ENCODE data around the gene MXRA7.
A peak's percentile ranks its signal among the peaks of the same experiment; 100 is the strongest.

Gene MXRA7

DNA sequence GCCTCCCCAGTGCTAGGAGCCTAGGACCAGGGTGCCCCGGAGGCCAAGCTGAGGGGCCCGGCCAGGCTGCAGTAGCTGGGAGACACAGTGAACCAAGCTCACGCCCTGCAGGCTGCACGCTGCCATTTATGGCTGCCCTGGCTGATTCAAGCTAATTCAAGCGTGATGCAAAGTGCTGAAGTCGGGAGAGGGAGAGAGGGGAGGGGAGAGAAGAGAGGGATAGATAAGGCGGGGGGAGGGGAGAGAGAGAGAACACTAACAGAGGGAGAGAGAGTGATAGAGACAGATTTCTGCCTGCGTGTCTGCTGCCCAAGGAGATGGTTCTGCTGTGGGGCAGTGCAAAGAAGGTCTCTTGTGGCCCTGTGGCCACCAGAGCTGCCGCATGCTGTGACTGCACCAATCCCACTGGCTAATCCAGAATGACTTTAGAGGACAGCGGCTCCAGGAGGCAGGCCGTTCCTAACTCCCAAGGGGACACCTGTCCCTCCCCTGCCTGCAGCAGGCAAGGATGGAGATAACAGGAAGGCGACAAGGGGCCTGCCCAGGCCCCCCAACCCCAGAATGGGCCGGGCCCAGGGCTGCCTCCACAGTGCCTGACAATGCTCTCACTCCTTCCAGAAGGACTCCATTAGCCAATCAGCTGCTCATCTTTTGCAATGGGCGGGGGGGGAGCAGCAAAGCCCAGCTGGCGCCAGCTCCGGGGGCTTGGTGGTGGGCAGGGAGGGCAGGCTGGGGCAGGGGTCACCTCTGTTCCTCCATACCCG, 12.9 kb downstream of the MXRA7 start:
- H3K9me3 ChIP-seq (ENCODE audit: insufficient read depth, low read length) = no peaks in the 10 kb centered on the region
- H3K4me3 ChIP-seq (ENCODE audit: insufficient read length, low read depth) = no peak overlapping the region
- H3K4me1 ChIP-seq (ENCODE audit: insufficient read depth, insufficient read length) = peaks cover 28% of the 10 kb centered on the region

DNA sequence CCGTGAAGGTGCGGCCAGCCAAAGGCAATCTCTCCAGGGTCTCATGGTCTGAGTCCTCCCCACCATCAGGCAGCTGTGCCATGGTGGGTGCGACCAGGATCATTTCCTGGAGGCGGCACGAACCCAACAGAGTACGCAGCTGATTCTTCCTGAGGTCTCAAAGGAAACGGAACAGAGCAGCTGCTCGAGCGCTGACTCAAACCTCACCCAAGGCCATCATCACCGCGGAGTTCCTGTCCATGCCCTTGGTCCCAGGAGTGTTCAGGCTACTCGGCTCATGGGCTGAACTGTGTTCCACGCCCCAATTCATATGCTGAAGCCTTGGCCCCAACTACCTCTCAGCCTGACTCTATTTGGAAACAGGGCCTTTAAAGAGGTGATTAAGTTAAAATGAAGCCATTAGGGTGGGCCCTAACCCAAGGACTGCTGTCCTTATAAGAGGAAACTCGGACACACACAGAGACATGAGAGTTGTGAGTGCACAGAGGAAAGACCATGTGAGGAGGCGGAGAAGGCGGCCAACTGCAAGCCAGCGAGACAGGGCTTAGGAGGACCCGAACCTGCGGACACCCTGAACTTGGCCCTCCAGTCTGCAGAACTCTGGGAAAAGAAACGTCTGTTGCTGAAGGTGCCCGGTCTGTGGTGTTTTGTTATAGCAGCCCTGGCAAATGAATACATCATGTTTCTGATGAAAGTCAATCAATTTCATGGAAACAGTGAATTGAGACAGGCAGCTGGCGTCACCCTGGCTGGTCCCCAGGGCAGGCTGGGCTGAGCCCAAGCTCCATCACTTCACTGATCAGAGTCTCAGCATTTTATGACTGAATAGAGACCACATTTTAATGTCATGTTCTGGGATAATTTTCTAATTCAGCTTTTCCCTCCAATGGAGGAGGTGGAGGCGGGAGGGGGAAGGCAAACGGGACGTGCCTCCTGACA, 13.7 kb downstream of the MXRA7 start:
- H3K27me3 ChIP-seq (ENCODE audit: insufficient read depth, insufficient read length) = no peaks in the 10 kb centered on the region
- DNase-seq (ENCODE audit: low read depth, low spot score) = no peak
- no peak overlapping the region for H3K4me3 ChIP-seq (ENCODE audit: insufficient read length, low read depth)
- no peaks in the 10 kb centered on the region for H3K9me3 ChIP-seq (ENCODE audit: insufficient read depth, low read length)
- TF ChIP-seq YY1 (IDR thresholded peaks at IDR 0.05; ENCODE audit: insufficient read depth, insufficient read length) (no peak), ZNF274 (IDR thresholded peaks at IDR 0.05; ENCODE audit: low read depth, low read length) (no peak), SUZ12 (IDR thresholded peaks at IDR 0.05; ENCODE audit: extremely low read depth, insufficient read depth, insufficient read length) (no peak)
- peaks cover 8% of the 10 kb centered on the region for H3K36me3 ChIP-seq (ENCODE audit: insufficient read depth, insufficient read length, low read length)
- H3K4me1 ChIP-seq (ENCODE audit: insufficient read depth, insufficient read length) = peaks cover 28% of the 10 kb centered on the region
- no peak overlapping the region for H3K9ac ChIP-seq (ENCODE audit: insufficient read length, low read depth)

More for the DNA sequence above, 12.9 kb downstream of the MXRA7 start:
- H3K27me3 ChIP-seq (ENCODE audit: insufficient read depth, insufficient read length) = no peaks in the 10 kb centered on the region
- TF ChIP-seq SUZ12 (IDR thresholded peaks at IDR 0.05; ENCODE audit: extremely low read depth, insufficient read depth, insufficient read length) = no peak
- TF ChIP-seq YY1 (IDR thresholded peaks at IDR 0.05; ENCODE audit: insufficient read depth, insufficient read length) = no peak
- no peak for TF ChIP-seq ZNF274 (IDR thresholded peaks at IDR 0.05; ENCODE audit: low read depth, low read length)
- peak overlapping the region; percentile 17 for H3K9ac ChIP-seq (ENCODE audit: insufficient read length, low read depth)
- DNase-seq (ENCODE audit: low read depth, low spot score) = no peak
- H3K36me3 ChIP-seq (ENCODE audit: insufficient read depth, insufficient read length, low read length) = peaks cover 8% of the 10 kb centered on the region

DNA sequence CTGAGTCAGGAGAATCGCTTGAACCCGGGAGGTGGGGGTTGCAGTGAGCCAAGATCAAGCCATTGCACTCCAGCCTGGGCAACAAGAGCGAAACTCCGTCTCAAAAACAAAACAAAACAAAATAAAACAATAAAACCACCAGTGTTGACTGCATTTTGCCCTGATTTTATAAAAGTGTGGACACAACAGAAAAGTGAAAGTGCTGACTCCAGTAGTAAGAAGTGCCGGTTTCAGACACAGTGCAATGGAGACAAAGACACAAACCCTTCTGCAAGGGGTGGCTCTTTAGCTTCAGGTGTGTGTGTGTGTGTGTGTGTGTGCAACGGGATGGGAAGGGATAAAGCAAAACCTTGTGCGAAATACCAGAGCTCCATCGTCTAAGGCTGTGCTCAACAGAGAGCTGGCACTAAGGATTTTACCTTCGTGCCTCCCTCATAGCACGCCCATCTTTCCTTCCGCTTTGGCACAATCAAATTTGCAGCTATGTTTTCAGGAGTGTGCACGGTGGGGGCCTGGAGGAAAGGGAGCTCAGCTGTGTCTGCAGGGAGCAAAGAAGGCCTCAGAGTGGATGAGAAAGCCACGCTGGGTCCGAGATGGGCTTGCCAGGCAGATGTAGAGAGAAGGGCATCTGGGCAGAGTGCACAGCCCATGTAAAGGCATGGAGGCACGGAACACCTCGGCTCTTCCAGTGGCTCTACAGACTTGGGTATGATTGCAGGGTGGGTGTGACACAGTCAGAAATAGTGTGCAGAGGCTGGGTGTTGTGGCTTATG, 15.5 kb downstream of the MXRA7 start:
- H3K4me3 ChIP-seq (ENCODE audit: insufficient read length, low read depth) = no peak overlapping the region
- H3K4me1 ChIP-seq (ENCODE audit: insufficient read depth, insufficient read length) = peaks cover 18% of the 10 kb centered on the region
- DNase-seq (ENCODE audit: low read depth, low spot score) = no peak
- H3K36me3 ChIP-seq (ENCODE audit: insufficient read depth, insufficient read length, low read length) = peaks cover 8% of the 10 kb centered on the region
- no peaks in the 10 kb centered on the region for H3K9me3 ChIP-seq (ENCODE audit: insufficient read depth, low read length)
- TF ChIP-seq YY1 (IDR thresholded peaks at IDR 0.05; ENCODE audit: insufficient read depth, insufficient read length) (no peak), ZNF274 (IDR thresholded peaks at IDR 0.05; ENCODE audit: low read depth, low read length) (no peak), SUZ12 (IDR thresholded peaks at IDR 0.05; ENCODE audit: extremely low read depth, insufficient read depth, insufficient read length) (no peak)
- no peak overlapping the region for H3K9ac ChIP-seq (ENCODE audit: insufficient read length, low read depth)
- no peaks in the 10 kb centered on the region for H3K27me3 ChIP-seq (ENCODE audit: insufficient read depth, insufficient read length)

DNA sequence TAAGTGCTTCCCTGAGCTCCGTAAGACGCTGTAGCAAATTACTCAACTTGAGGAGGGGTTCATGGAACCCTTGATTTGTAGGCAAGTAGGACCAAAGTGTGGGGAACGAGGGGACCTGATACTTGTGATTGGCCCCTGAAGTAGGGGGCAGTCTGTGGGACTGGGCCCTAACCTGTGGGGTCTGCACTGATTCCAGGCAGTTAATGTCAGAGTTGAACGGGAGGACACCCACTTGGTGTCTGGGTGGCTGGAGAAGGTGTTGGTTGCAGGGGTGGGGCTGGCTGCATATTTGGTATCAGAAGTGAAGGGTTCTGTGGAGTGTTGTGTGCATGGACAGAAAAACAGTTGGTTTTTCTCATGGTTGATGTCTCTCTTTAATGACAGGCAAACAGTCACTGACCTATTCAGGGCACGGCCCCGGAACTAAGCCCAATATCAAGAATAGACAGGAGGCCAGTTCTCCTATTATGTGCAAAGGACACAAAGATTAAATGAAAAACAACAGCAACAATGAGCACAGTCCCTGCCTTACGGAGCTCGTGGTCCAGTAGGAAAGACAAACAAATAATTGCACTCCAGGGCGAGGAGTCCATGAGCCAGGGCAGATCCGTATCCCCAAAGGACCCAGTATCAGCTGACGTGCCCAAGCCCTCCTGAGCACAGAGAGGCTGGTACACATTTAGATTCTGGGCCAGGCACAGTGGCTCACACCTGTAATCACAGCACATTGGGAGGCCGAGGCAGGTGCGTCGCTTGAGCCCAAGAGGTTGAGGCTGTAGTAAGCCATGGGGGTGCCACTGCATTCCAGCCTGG, 19.2 kb downstream of the MXRA7 start:
- DNase-seq (ENCODE audit: low read depth, low spot score) = no peak
- Histone ChIP-seq H3K4me1 (ENCODE audit: insufficient read depth, insufficient read length) (peaks cover 21% of the 10 kb centered on the region), H3K9ac (ENCODE audit: insufficient read length, low read depth) (no peak overlapping the region)

GRCh38 chr17:76690596-76691280, 20.0 kb downstream of the MXRA7 start:
- H3K27me3 ChIP-seq (ENCODE audit: insufficient read depth, insufficient read length) = no peaks in the 10 kb centered on the region
- TF ChIP-seq ZNF274 (IDR thresholded peaks at IDR 0.05; ENCODE audit: low read depth, low read length) = no peak
- TF ChIP-seq YY1 (IDR thresholded peaks at IDR 0.05; ENCODE audit: insufficient read depth, insufficient read length) = no peak
- TF ChIP-seq SUZ12 (IDR thresholded peaks at IDR 0.05; ENCODE audit: extremely low read depth, insufficient read depth, insufficient read length) = no peak

More for the DNA sequence above, 19.2 kb downstream of the MXRA7 start:
- Histone ChIP-seq H3K27me3 (ENCODE audit: insufficient read depth, insufficient read length) (no peaks in the 10 kb centered on the region), H3K9me3 (ENCODE audit: insufficient read depth, low read length) (no peaks in the 10 kb centered on the region), H3K4me3 (ENCODE audit: insufficient read length, low read depth) (no peak overlapping the region), H3K36me3 (ENCODE audit: insufficient read depth, insufficient read length, low read length) (peaks cover 19% of the 10 kb centered on the region)
- TF ChIP-seq ZNF274 (IDR thresholded peaks at IDR 0.05; ENCODE audit: low read depth, low read length) = no peak
- TF ChIP-seq SUZ12 (IDR thresholded peaks at IDR 0.05; ENCODE audit: extremely low read depth, insufficient read depth, insufficient read length) = no peak
- TF ChIP-seq YY1 (IDR thresholded peaks at IDR 0.05; ENCODE audit: insufficient read depth, insufficient read length) = no peak

GRCh38 chr17:76689859-76690258, 20.9 kb downstream of the MXRA7 start:
- H3K4me3 ChIP-seq (ENCODE audit: insufficient read length, low read depth) = no peak overlapping the region
- no peaks in the 10 kb centered on the region for H3K9me3 ChIP-seq (ENCODE audit: insufficient read depth, low read length)
- H3K9ac ChIP-seq (ENCODE audit: insufficient read length, low read depth) = no peak overlapping the region
- H3K4me1 ChIP-seq (ENCODE audit: insufficient read depth, insufficient read length) = peaks cover 20% of the 10 kb centered on the region
- TF ChIP-seq SUZ12 (IDR thresholded peaks at IDR 0.05; ENCODE audit: extremely low read depth, insufficient read depth, insufficient read length) (no peak), ZNF274 (IDR thresholded peaks at IDR 0.05; ENCODE audit: low read depth, low read length) (no peak), YY1 (IDR thresholded peaks at IDR 0.05; ENCODE audit: insufficient read depth, insufficient read length) (no peak)
- H3K27me3 ChIP-seq (ENCODE audit: insufficient read depth, insufficient read length) = no peaks in the 10 kb centered on the region
- DNase-seq (ENCODE audit: low read depth, low spot score) = no peak
- peaks cover 19% of the 10 kb centered on the region for H3K36me3 ChIP-seq (ENCODE audit: insufficient read depth, insufficient read length, low read length)

More at GRCh38 chr17:76690596-76691280, 20.0 kb downstream of the MXRA7 start:
- Histone ChIP-seq H3K4me3 (ENCODE audit: insufficient read length, low read depth) (no peak overlapping the region), H3K9ac (ENCODE audit: insufficient read length, low read depth) (no peak overlapping the region), H3K4me1 (ENCODE audit: insufficient read depth, insufficient read length) (peaks cover 20% of the 10 kb centered on the region), H3K36me3 (ENCODE audit: insufficient read depth, insufficient read length, low read length) (peaks cover 18% of the 10 kb centered on the region), H3K9me3 (ENCODE audit: insufficient read depth, low read length) (no peaks in the 10 kb centered on the region)
- DNase-seq (ENCODE audit: low read depth, low spot score) = no peak

Measured in NT2/D1 (cell line).